Activated effector memory CD4-positive, alpha-beta T cell treated with Interleukin-2 at 50 U/mL for 16 hours (primary cell): ENCODE data around the gene TBXAS1.

Source experiments
- DNase-seq: peaks from one replicate; pipeline ENCODE4 v3.0.0-alpha.2; 2020

TBXAS1 gene

DNA sequence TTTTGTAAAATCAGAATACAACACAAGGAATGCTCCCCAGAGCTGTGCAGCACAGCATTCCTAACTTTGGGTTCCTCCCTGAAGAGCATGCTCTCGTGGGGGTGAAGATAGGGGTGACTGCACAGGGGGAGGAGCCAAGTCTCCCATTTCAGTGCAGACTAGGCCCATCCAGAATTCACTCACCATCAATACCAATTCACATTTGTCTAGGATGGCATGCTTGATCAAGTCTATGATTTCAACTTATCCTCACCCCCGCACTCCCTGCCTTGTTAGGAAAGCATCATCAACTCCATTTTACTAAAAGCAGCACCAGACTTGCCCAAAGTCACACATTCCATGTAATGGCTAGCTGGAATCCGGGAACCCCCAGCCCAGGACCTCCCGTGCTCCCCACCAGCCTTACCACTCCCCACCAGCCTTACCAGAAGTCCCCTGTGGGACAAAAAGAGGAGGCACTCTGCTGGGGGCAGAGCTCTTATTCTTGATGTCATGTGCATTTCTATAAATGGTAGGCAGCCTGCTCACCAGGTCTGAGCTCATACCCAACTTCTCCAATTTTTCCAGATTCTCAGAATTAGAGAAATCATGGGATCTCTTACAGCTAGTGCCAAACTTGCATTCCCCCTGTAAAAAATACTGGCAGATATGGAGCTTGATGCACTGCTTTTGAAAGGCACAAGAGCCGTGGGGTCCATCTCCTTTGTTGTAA lies 227.5 kb downstream of the TBXAS1 start:
- no peak for DNase-seq

DNA sequence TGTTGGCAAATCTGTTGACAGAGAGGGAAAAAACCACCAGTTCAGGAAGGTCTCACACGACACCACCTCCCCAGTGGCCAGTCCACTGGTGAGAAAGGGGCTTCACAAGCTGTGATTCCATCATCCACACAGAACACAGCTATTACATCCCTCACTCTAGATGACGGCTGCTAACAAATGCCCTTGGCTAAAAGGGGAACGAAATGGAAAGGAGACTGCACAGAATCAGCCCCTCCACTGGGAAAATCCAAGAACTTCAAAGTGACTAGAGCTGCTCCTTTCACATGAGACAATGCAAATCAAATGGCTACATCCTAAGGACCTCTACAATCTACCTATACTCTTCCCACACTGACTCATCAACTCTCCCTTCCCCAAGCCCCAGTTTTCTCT lies 228.1 kb downstream of the TBXAS1 start:
- DNase-seq: no peak

DNA sequence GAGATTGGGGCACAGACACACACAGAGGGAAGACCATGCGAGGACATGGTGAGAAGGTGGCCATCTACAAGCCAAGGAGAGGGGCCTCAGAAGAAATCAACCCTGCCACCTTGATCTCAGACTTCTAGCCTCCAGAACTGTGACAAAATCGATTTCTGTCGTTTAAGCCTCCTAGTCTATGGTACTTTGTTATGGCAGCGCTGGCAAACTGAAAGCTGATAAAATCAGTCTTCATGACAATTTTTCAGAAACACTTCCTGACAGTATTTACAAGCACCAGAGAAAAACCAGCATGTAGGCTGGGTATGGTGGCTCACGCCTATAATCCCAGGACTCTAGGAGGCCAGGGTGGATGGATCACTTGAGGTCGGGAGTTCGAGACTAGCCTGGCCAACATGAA lies 229.5 kb downstream of the TBXAS1 start:
- no peak for DNase-seq

DNA sequence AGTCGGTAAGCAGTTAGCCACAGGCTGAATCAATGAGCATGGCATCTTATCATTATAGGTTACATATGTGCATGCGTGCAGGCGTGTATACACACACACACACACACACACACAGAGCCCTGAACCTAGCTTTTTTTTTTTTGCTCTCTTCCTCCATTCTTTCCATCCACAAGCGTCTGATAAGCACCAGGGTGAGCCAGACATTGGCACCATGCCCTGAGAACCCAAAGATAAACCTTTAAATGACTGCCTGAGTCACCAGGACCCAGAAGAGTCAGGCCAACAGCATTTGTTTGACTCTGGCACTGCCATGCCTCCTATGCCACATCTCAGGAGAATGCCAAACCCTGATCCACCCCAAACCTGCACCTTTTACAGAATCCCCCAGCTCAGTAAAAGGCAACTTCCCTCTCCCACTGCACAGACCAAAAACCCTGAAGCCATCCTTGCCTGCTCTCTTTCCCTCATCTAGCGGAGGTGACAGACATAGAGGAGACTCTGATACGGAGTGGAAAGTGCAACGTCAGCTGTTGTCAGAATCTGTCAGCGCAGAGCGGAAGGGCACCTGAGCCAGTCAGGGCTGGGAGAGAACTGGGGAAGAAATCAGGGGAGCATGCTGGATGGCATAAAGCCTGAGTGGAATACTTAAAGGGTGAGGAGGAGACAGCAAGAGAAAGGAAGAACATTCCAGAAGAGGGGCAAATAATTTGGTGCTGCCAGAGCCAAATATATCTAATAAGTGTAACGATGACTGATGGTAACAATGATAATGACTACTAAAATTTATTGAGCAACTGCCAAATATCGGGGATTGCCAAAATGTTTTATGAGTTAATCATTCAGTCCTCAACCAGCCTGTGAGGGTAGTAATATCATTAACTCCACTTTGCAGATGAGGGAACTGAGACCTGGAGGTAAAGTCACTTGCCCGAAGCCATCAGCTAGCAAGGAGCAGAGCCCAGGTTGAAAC lies 230.5 kb downstream of the TBXAS1 start:
- peak; percentile 12 for DNase-seq

DNA sequence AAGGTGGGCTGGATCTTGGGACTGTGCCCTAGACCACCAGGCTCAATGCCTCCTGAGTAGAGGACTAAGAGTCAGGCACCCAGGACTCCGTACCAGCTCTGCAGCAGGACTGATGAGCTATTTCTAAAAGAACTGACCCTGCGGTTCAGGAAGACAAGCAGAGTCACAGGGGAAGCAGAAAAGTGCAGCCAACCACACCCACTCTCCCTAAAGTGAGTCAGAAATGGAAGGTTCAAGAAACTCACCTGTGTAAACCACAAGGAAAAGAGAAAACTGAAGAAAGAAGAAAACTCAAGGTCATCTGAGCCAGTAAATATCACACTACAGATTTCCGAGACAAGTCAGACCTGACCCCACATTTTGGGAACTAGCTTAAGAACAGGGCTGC lies 231.2 kb downstream of the TBXAS1 start:
- no peak for DNase-seq

DNA sequence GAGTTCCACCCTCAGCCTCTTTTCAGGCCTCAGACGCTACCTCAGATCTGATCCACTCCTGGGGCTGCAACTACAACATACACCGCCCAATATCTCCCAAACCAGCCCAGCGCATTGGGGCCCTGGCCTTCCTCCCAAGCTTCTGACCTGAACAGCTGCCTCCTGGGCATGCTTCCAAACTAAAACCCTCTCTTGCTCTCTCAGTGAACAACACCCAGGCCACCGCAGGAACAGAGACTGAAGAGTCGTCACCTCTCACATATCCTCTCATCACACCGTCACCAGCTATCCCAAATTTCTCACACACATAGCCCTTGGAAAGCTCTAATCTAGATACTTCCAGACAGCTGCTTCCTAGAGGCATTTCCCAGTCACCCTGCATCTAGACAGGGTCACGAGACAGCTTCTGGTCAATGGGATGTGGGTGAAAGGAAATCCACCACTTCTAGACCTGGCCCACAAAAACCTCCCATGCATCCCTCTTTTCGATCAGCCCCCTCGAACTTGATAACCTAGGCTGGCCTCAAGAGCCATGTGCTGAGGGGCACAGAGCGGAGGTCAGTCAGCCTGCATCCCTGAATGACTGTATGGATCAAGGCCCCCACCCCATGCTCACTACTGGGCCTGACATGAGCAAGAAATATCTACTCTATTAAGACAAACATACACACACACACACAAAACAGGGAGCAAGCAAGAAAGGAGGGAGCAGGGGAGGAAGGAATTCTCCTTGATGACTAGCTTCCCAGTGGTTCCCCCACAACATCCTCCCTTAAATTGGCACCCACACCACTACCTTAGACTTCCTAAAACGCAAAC lies 231.9 kb downstream of the TBXAS1 start:
- no peak for DNase-seq

DNA sequence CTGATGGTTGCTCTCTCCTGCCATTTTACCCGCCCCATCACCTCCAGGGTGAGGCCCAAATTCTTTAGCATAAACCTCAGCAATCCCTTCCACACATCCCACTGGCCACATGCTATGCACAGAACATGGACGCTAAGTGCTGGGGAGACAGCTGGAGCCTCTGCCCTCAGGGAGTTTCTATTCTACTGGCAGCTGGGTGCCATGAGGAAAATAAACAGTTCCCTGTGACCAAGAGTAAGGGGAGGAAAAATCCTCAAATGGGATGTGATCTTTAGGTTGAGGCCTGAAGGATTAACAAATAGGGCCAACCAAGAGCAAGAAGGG lies 232.5 kb downstream of the TBXAS1 start:
- no peak for DNase-seq

DNA sequence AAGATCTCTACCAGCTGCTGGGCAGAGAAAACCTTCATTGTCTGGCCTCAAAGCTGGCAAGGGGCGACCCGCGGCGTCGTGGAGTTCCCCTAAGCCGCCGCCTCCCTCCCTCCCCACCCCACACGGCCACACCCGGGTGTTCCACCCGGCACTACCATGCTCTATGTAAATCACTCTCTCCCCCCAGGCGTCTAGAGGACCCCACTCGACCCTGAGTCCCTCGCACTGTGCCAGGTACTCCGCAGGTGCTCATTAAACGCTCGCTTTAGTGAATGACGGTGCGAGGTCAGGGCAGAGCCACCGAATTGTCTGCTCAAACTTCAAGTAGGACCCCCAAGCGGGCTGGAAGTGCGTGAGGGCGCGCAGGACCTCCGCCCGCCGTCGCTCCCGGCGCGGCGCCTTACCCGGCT lies 233.1 kb downstream of the TBXAS1 start:
- DNase-seq: peak; percentile 32

DNA sequence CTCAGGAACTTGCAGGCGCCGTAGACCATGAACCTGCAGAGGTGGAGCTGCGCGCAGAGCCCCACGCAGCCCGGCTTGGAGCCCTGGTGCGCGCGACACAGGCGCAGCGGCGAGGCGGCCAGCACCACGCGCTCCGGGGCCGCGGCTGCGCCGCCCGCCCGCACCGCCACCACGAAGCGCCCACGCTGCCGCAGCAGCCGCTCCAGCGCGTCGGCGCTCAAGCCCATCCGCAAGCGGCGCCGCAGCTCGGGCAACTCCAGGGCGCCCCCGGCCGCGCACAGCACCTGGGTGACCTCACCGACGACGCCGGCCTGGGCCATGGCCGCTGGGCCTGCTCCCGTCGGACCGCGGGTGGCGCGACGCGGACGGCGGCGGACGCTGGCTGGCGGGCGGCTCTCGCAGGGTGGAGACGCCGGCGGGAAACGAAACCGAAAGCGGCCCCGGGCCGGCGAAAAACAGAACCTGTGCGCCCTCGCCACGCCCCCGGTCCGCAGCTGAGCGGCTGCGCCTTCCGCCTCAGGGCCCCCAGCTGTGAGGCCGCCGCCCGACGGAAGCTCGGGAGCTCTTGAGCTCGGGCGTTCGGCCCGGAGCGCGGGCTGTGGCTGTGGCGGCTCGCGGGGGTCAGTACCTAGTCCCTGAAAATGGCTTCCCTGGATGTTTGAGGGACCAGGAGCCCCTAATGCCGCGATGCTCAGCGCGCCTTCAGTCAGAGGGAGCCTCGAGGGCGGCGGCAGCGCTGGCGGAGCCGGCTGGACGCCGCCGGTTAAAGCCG lies 233.7 kb downstream of the TBXAS1 start, which contains the start of gene PARP12:
Gene PARP12 (minus strand): TSS at position 424 of the 772 bp plus-strand sequence. CDS start 104 bp downstream, at position 320.
- DNase-seq: peak; percentile 83

DNA sequence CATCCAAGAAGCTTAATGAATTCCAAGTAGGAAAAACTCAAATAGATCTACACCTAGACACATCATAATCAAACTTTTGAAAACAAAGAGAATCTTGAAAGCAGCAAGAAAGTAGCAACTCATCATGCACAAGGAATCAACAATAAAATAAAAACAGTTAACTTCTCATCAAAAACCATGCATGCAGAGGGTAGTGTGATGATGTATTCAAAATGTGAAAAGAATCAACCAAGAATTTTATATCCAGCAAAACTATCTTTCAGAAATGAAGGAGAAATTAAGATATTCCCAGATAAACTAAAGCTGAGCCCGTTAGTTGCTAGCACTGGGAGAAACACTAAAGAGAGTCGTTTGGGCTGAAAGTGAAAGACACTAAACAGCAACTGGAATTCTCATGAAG lies 238.0 kb downstream of the TBXAS1 start:
- DNase-seq: no peak

DNA sequence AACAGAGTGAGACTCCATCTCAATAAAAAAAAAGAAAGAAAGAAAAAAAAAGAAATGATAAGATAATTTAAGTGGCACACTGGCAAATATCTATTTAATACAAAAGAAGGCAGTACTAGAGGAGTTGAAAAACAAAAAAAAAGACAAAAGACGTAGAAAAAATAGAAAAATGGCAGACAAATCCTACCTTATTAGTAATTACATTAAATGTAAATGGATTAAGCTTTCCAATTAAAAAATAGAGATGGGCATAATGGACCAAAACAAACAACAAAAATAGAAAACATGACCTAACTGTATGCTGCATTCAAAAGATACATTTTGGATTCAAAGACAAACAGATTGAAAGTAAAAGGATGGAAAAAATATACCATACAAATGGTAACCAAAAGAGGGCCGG lies 239.0 kb downstream of the TBXAS1 start:
- DNase-seq: no peak

DNA sequence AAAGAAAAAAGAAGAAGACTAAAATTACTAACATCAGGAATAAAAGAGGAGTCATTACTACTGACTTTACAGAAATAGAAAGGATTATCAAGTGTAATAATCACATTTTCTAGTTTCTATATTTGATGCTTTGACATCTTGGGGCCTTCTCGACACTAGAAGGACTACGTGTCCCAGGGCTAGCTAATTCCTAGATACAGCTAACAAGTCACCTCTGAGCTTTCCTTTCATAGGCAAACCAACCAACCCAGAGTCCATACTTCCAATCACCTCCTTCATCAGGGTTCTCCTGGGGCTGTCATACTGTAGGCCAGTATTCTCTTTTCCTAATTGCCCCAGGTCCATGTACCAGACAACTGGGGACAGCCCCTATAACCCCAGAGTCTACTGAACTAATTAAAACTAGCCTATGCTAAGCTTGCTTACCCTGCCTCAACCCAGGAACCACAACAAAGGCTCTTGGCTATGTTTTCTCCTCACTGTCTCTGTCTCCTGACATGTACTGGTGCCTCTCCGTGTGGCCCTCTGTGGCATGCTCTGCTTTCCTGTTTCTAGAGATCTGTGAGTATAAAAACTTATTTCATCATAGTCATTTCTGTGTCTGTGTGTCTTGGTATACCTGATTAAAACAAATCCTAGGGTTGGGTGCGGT lies 240.4 kb downstream of the TBXAS1 start:
- DNase-seq: no peak
